Measurements from ENCODE around the gene EHMT1. TPM values are rescaled to one million over a fixed set of nuclear protein-coding genes. Genes with fewer than 3 reads are reported as not detected.
"Not testable (repeated sequence)": the region's sequence is repeated elsewhere in the genome, so short reads cannot be mapped to it uniquely, and the experiment has no call there.

The EHMT1 gene
- polyA plus RNA-seq, 1 experiment, result 23.3 TPM

DNA sequence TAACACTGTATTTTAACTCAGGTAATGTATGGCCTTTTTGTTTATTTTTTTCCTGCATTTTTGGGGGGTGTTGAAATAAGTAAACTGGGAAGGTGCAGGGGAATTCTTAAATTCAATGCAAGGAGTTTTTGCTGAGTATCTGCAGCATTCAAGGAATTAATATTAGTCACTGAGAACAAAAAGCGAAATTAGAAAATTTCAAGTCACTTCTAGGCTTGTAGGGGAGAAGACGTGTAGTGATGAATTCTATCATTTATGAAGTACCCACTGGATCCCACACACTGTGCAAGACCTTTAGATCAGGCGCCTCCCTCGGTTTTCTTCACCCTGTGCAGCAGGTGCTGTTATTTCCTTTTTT is 1.2 kb downstream of the EHMT1 start:
- CTCF ChIA-PET, result interaction anchor here (0.7 to 1.5 kb wide), 3 partner anchors 17 to 85 kb away, joined by 3 to 4 read pairs (median 4); no protein-coding TSS in a partner anchor
- H3K4me3 ChIP-seq (ENCODE audit: low read depth, low read length), result peak overlapping the region; percentile 72
- POLR2A ChIA-PET, result no interaction called here
- H3K27me3 ChIP-seq (ENCODE audit: control insufficient read depth, insufficient read depth, low read length), result no peaks in the 10 kb centered on the region
- peaks cover 7% of the 10 kb centered on the region for H3K36me3 ChIP-seq (ENCODE audit: control insufficient read depth, insufficient read depth, low read length)
- DNase-seq (ENCODE audit: low read depth), result no peak
- TF ChIP-seq, protein P1, sequence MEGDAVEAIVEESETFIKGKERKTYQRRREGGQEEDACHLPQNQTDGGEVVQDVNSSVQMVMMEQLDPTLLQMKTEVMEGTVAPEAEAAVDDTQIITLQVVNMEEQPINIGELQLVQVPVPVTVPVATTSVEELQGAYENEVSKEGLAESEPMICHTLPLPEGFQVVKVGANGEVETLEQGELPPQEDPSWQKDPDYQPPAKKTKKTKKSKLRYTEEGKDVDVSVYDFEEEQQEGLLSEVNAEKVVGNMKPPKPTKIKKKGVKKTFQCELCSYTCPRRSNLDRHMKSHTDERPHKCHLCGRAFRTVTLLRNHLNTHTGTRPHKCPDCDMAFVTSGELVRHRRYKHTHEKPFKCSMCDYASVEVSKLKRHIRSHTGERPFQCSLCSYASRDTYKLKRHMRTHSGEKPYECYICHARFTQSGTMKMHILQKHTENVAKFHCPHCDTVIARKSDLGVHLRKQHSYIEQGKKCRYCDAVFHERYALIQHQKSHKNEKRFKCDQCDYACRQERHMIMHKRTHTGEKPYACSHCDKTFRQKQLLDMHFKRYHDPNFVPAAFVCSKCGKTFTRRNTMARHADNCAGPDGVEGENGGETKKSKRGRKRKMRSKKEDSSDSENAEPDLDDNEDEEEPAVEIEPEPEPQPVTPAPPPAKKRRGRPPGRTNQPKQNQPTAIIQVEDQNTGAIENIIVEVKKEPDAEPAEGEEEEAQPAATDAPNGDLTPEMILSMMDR (IDR thresholded peaks at IDR 0.05; ENCODE audit: insufficient read depth, low read depth, low read length), result no peak

DNA sequence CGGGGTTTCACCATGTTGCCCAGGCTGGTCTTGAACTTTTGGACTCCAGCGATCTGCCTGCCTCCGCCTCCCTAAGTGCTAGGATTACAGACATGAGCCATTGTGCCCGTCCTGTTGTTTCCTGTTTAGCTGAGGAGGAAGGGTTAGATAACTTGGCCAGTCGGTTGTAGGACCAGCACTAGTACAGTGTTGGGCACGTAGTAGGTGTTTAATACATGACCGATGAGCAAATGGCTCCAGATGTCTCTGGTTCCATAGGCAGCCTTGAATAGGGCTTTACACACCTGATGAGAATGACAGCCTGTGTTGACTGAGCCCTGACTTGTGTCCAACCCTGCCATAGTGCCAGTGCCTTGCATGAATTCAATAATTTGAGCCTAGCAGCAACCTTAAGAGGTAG is 1.8 kb downstream of the EHMT1 start:
- TF ChIP-seq, protein P1 (IDR thresholded peaks at IDR 0.05; ENCODE audit: insufficient read depth, low read depth, low read length), result no peak

DNA sequence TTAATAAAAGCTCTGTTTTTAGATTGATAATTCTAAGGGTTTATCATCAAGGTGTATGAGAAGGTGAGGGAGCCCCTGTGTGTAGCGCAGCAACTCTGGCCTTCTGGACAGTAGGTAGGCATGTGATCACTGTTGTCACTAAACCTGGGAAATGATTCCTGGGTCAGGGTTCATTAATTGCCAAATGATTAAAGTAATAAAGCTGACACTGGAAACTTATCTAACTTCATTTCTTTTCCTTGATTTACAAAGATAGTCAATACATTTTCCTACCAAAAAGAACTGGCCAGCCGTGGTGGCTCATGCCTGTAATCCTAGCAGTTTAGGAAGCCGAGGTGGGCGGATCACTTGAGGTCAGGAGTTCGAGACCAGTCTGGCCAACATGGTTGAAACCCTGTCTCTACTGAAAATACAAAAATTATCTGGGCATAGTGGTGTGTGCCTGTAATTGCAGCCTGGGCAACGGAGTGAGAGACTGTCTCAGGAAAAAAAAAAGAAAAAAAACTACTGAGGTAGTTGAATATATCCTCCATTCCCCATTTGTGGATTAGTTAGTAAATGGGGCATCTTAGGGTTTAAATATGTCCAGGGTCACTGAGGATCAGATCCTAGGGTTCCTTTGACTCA is 2.4 kb downstream of the EHMT1 start:
- TF ChIP-seq, protein P1 (IDR thresholded peaks at IDR 0.05; ENCODE audit: insufficient read depth, low read depth, low read length), result peak; percentile 38
- H3K4me3 ChIP-seq (ENCODE audit: low read depth, low read length), result no peak overlapping the region
- POLR2A ChIA-PET, result no interaction called here
- DNase-seq (ENCODE audit: low read depth), result no peak
- CTCF ChIA-PET, result interaction anchor here (0.7 to 1.8 kb wide), 3 partner anchors 9 to 44 kb away, joined by 3 to 4 read pairs (median 4); no protein-coding TSS in a partner anchor
- H3K36me3 ChIP-seq (ENCODE audit: control insufficient read depth, insufficient read depth, low read length), result peaks cover 3% of the 10 kb centered on the region
- H3K27me3 ChIP-seq (ENCODE audit: control insufficient read depth, insufficient read depth, low read length), result no peaks in the 10 kb centered on the region

More for the DNA sequence above, 1.8 kb downstream of the EHMT1 start:
- no peak overlapping the region for H3K4me3 ChIP-seq (ENCODE audit: low read depth, low read length)
- ChIA-PET CTCF (interaction anchor here (0.7 to 1.8 kb wide), 3 partner anchors 9 to 44 kb away, joined by 3 to 4 read pairs (median 4); no protein-coding TSS in a partner anchor), POLR2A (no interaction called here)
- peaks cover 4% of the 10 kb centered on the region for H3K36me3 ChIP-seq (ENCODE audit: control insufficient read depth, insufficient read depth, low read length)
- no peaks in the 10 kb centered on the region for H3K27me3 ChIP-seq (ENCODE audit: control insufficient read depth, insufficient read depth, low read length)
- DNase-seq (ENCODE audit: low read depth), result no peak

DNA sequence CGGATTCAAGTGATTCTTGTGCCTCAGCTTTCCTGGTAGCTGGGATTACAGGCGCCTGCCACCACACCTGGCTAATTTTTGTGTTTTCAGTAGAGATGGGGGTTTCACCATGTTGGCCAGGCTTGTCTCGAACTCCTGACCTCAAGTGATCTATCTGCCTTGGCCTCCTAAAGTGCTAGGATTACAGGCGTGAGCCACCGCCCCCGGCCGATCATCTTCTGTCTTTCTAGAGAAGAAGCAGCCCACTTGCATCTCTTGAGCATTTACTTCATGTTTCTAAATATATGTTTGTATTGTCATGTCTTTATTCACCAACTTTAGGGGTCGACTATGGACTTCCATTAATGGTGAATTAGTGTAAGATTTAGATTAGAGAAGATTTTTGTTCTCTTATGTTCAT is 3.4 kb downstream of the EHMT1 start:
- DNase-seq (ENCODE audit: low read depth); H3K4me3 ChIP-seq (ENCODE audit: low read depth, low read length); H3K36me3 ChIP-seq (ENCODE audit: control insufficient read depth, insufficient read depth, low read length); POLR2A ChIA-PET; H3K27me3 ChIP-seq (ENCODE audit: control insufficient read depth, insufficient read depth, low read length): not testable (repeated sequence)
- CTCF ChIA-PET, result interaction anchor here (0.6 to 1.8 kb wide), 2 partner anchors 43 to 234 kb away, joined by 3 to 4 read pairs; no protein-coding TSS in a partner anchor

DNA sequence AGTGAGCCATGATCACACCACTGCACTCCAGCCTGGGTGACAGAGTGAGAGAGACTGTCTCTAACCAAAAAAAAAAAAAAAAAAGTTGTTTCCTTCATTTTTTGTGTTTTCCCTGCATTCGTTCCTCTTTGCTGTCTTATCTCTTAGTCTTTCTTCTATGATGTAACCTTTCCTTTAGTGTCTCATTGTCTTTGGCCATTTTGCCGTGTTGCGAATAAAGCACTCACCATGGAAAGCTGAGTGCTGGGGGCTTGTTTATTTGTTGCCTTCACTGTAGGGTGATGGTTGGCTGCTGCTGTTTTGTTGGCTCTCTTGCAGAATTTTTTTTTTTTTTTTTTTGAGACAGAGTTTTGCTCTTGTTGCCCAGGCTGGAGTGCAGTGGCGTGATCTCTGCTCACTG is 7.7 kb downstream of the EHMT1 start:
- no peak for DNase-seq (ENCODE audit: low read depth)
- POLR2A ChIA-PET, result no interaction called here
- TF ChIP-seq, protein P1 (IDR thresholded peaks at IDR 0.05; ENCODE audit: insufficient read depth, low read depth, low read length), result no peak
- no peak overlapping the region for H3K4me3 ChIP-seq (ENCODE audit: low read depth, low read length)
- CTCF ChIA-PET, result no interaction called here
- peaks cover 2% of the 10 kb centered on the region; the same call in 1 of the 2 replicates for H3K36me3 ChIP-seq (ENCODE audit: control insufficient read depth, insufficient read depth, low read length)
- no peaks in the 10 kb centered on the region for H3K27me3 ChIP-seq (ENCODE audit: control insufficient read depth, insufficient read depth, low read length)

DNA sequence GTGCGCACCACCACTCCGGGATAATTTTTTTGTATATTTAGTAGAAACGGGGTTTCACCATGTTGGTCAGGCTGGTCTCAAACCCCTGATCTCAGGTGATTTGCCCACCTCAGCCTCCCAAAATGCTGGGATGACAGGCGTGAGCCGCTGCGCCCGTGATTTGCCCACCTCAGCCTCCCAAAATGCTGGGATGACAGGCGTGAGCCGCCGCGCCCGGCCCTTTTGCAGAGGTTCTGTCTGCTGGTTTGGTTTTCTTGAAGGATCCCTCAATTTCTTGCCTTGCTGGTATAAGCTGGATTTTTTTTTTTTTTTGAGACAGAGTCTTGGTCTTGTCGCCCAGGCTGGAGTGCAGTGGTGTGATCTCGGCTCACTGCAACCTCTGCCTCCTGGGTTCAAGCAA is 8.6 kb downstream of the EHMT1 start:
- POLR2A ChIA-PET; H3K36me3 ChIP-seq (ENCODE audit: control insufficient read depth, insufficient read depth, low read length); H3K4me3 ChIP-seq (ENCODE audit: low read depth, low read length); CTCF ChIA-PET; DNase-seq (ENCODE audit: low read depth); H3K27me3 ChIP-seq (ENCODE audit: control insufficient read depth, insufficient read depth, low read length): not testable (repeated sequence)
